Measurements from ENCODE around the gene BAIAP2L1.

- TF ChIP-seq GATA3 (IDR thresholded peaks at IDR 0.05; ENCODE audit: low read depth, low read length) (no peak), GATA2 (IDR thresholded peaks at IDR 0.05; ENCODE audit: low read depth, low read length) (no peak)
These were observed 91.3 kb downstream of the BAIAP2L1 start for GRCh38 chr7:98309566-98309965.
